K562 treated with DMSO at 1 percent for 48 hours (cell line): ENCODE results near the gene PSME2. TPM values are rescaled to one million over a fixed set of nuclear protein-coding genes. Genes with fewer than 3 reads are reported as not detected.

ENCODE experiments used
- total RNA-seq: library from RNA; unstranded; fragments of 300-600 nt; gene quantifications from 2 replicates; pipeline ENCODE4 v1.2.3, GENCODE V29; 2022; ENCODE audit warnings: low replicate concordance; ENCODE audit errors: extremely low read depth

Gene PSME2
- total RNA-seq: not detected in 2 replicates

GRCh38 chr14:24146453-24146977 is at the start of gene PSME2:
PSME2 (minus strand) TSS chr14:24146610; CDS start chr14:24146581, 29 bp downstream.

GRCh38 chr14:24195186-24196070 is 49.0 kb upstream of the PSME2 start, which contains the start of gene TM9SF1:
TM9SF1 (minus strand) TSS chr14:24195441; CDS start chr14:24195019, 422 bp downstream.

GRCh38 chr14:24188251-24189058 is 42.0 kb upstream of the PSME2 start, which contains the start of gene IPO4:
IPO4 (minus strand) TSS chr14:24188816; CDS start chr14:24188787, 29 bp downstream.

GRCh38 chr14:24171422-24172260 is 25.2 kb upstream of the PSME2 start, which contains the start of gene REC8:
REC8 (plus strand) TSS chr14:24172080; CDS start chr14:24172553, 473 bp downstream.

GRCh38 chr14:24160850-24161804 is 14.7 kb upstream of the PSME2 start, which contains the start of gene IRF9:
IRF9 (plus strand) TSS chr14:24161265; CDS start chr14:24162145, 880 bp downstream.

GRCh38 chr14:24146978-24147760 is 759 bp upstream of the PSME2 start, which contains the start of gene RNF31:
RNF31 (plus strand) TSS chr14:24147498; CDS start chr14:24147699, 201 bp downstream.

GRCh38 chr14:24141097-24141880 is 5.1 kb downstream of the PSME2 start, which contains the start of gene EMC9:
EMC9 (minus strand) TSS chr14:24141591; CDS start chr14:24141304, 287 bp downstream.

GRCh38 chr14:24135834-24136683 is 10.4 kb downstream of the PSME2 start, which contains the start of gene PSME1:
PSME1 (plus strand) TSS chr14:24136194; CDS start chr14:24136263, 69 bp downstream.

GRCh38 chr14:24130380-24130716 is 16.1 kb downstream of the PSME2 start, which contains the start of gene FITM1:
FITM1 (plus strand) TSS chr14:24130659; CDS start chr14:24131564, 905 bp downstream.

GRCh38 chr14:24114532-24115421 is 31.6 kb downstream of the PSME2 start, which contains the start of the genes DCAF11 and NRL:
DCAF11 (plus strand) TSS chr14:24114777; CDS start chr14:24115595, 818 bp downstream.
NRL (minus strand) TSS chr14:24114949; CDS start chr14:24082848, 32,101 bp downstream.

GRCh38 chr14:24093901-24094840 is 52.2 kb downstream of the PSME2 start, which contains the start of gene PCK2:
PCK2 (plus strand) TSS chr14:24094311; CDS start chr14:24094406, 95 bp downstream.

